ENCODE data around the gene ANKS1A.

DNA sequence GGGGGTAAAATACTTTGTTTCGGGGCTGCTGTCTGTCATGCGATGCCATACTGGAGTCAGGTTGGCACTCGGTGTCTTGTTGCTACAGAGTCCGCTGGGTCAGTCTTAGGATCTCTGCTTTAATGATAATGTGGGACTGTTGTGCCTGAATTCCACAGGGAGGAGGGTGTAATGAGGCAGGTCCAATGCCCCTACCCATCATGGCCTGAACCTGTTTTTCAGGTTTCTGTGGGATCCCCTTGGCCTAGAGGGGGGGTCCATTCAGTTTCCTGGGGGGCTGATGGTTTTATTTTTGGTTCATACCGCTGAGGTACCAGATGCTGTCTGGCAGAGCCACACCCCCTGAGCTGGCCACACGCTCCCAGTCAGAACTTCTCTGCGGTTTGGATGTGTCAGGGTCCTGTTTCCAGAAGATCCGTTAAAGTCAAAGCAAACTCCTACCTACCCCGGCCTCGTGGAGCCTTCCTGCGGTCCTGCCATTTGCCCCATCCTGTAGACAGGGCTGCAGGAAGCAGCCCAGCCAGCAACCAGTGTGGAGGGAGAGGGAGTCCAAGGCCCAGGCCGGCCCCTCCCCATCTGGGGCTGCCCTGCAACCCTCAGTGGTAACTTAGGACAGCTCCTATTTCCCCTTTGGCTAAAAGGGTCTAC, 182.4 kb downstream of the ANKS1A start:
- TF ChIP-seq ZNF274 (IDR thresholded peaks at IDR 0.05; ENCODE audit: low read depth, low read length) (no peak), YY1 (IDR thresholded peaks at IDR 0.05; ENCODE audit: insufficient read depth, insufficient read length) (no peak), SUZ12 (IDR thresholded peaks at IDR 0.05; ENCODE audit: extremely low read depth, insufficient read depth, insufficient read length) (no peak)
